AG10803 (cell line): ENCODE measurements around the gene MS4A15.

Experiments used
- DNase-seq: peaks from one replicate; pipeline ENCODE4 v3.0.0; 2010; ENCODE audit warnings: low read depth
- H3K4me3 ChIP-seq: 2 replicates; pipeline ENCODE4 v1.5.1; 2011; ENCODE audit warnings: mild to moderate bottlenecking, low read length, control low read depth
- CTCF ChIP-seq: conservative IDR thresholded peaks from 2 replicates; pipeline ENCODE4 v1.5.1; 2011; ENCODE audit warnings: mild to moderate bottlenecking, low read length, control low read depth, inconsistent platforms

Gene MS4A15

DNA sequence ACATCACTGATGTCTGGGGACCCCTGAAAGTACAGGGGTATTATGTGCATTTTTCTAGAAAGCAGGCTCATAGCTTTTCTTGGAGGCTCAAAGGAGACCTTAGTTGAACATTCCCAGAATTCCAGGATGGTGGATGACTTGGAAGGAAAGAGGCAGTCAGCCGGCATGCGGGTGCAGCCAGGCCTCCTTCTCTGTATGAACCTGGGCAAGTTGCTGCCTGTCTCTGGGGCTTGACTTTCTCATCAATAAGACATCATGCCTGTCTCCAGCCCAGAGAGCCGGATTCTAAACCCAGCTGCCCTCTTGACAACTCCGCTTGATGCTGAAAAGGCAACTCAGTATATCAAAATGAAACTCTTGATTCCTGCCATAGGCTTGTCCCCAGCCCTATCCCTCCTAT lies 12.6 kb downstream of the MS4A15 start:
- no peak for TF ChIP-seq CTCF
- no peak overlapping the region for H3K4me3 ChIP-seq
- no peak for DNase-seq

GRCh38 chr11:60769811-60770210 lies 13.1 kb downstream of the MS4A15 start:
- no peak overlapping the region for H3K4me3 ChIP-seq
- DNase-seq: no peak
- TF ChIP-seq CTCF: no peak

GRCh38 chr11:60771146-60771545 lies 14.5 kb downstream of the MS4A15 start:
- no peak overlapping the region for H3K4me3 ChIP-seq
- DNase-seq: no peak
- no peak for TF ChIP-seq CTCF

- DNase-seq: no peak
- no peak for TF ChIP-seq CTCF
- no peak overlapping the region for H3K4me3 ChIP-seq
Measured at GRCh38 chr11:60771879-60772525, 15.3 kb downstream of the MS4A15 start.

DNA sequence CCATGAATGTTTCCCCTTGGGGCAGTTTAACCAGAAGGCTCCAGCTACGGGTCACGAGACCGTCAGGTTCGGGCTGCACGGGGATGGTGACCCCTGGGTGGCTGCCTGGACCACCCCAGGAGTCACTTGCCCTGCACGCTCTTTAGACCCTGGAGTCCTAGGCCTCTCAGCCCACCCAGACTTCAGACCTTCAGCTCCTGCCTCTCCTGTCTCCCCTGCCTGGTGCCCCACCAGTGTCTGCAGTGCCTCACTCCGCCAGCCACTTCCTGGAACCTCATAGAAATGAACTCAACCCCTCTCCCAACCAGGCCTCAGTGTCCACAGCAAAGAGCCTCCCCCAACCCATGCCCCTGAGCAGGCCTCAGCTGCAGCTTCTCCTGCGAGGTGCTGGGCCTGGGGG lies 16.0 kb downstream of the MS4A15 start:
- DNase-seq: no peak
- no peak for TF ChIP-seq CTCF
- H3K4me3 ChIP-seq: no peak overlapping the region

GRCh38 chr11:60774726-60775125 lies 18.1 kb downstream of the MS4A15 start:
- no peak for TF ChIP-seq CTCF
- DNase-seq: no peak
- H3K4me3 ChIP-seq: no peak overlapping the region

GRCh38 chr11:60775420-60775961 lies 18.8 kb downstream of the MS4A15 start:
- H3K4me3 ChIP-seq: no peak overlapping the region
- peak; percentile 92 for TF ChIP-seq CTCF
- DNase-seq: peak; percentile 84
